HL-60 (cell line): ENCODE results near the gene ALOX12B.

Source experiments
- DNase-seq, 2 experiments: peaks; one replicate each; pipeline ENCODE4 v3.0.0-alpha.2; 2010 to 2020; ENCODE audit warnings: low read depth in 1 of 2, low spot score in 1 of 2
- H3K27ac ChIP-seq: fragments of 250-450 bp; sonication (Bioruptor Pico); replicated peaks from 2 replicates; pipeline ENCODE4 v1.5.1; 2020; ENCODE audit warnings: mild to moderate bottlenecking, moderate library complexity
- H3K27me3 ChIP-seq: fragments of 250-450 bp; sonication (Bioruptor Pico); 2 replicates; pipeline ENCODE4 v1.5.1; 2021; ENCODE audit warnings: mild to moderate bottlenecking, moderate library complexity; ENCODE audit not compliant: insufficient read depth, poor library complexity, severe bottlenecking
- H3K4me3 ChIP-seq: replicated peaks from 2 replicates; pipeline ENCODE4 v1.5.1; 2011; ENCODE audit warnings: mild to moderate bottlenecking, control low read depth, low read length; ENCODE audit not compliant: insufficient read depth
- CTCF ChIP-seq: IDR thresholded peaks from one replicate; pipeline ENCODE4 v1.5.1; 2011; ENCODE audit warnings: low read length, control low read depth, inconsistent platforms; ENCODE audit not compliant: insufficient read depth
- GABPA ChIP-seq: IDR thresholded peaks from 2 replicates; pipeline ENCODE4 v1.6.1; 2012; ENCODE audit warnings: low read depth
- POLR2AphosphoS5 ChIP-seq: IDR thresholded peaks from 2 replicates; pipeline ENCODE4 v1.6.1; 2012; ENCODE audit warnings: low read depth
- REST ChIP-seq: IDR thresholded peaks from 2 replicates; pipeline ENCODE4 v1.6.1; 2012; ENCODE audit warnings: low read depth; ENCODE audit not compliant: insufficient replicate concordance
- SPI1 ChIP-seq: IDR thresholded peaks from 2 replicates; pipeline ENCODE4 v1.6.1; 2012; ENCODE audit warnings: low read depth, mild to moderate bottlenecking, borderline replicate concordance

ALOX12B gene

GRCh38 chr17:8095361-8095760, 7.8 kb upstream of the ALOX12B start:
- Histone ChIP-seq H3K4me3 (no peak overlapping the region), H3K27me3 (no peaks in the 10 kb centered on the region), H3K27ac (no peak overlapping the region)
- no peak for DNase-seq
- no peak for TF ChIP-seq POLR2AphosphoS5

GRCh38 chr17:8091033-8091687, 3.6 kb upstream of the ALOX12B start:
- no peak for DNase-seq

GRCh38 chr17:8089728-8090127, 2.2 kb upstream of the ALOX12B start:
- TF ChIP-seq CTCF = no peak
- TF ChIP-seq POLR2AphosphoS5 = no peak
- no peak for TF ChIP-seq SPI1
- TF ChIP-seq GABPA = no peak
- no peak for TF ChIP-seq REST
- no peak overlapping the region for H3K4me3 ChIP-seq
- no peak overlapping the region for H3K27ac ChIP-seq
- DNase-seq = no peak
- H3K27me3 ChIP-seq = no peaks in the 10 kb centered on the region

More at GRCh38 chr17:8091033-8091687, 3.6 kb upstream of the ALOX12B start:
- H3K27ac ChIP-seq = no peak overlapping the region
- TF ChIP-seq POLR2AphosphoS5 (no peak), GABPA (no peak), CTCF (no peak), REST (no peak), SPI1 (no peak)
- H3K4me3 ChIP-seq = no peak overlapping the region
- no peaks in the 10 kb centered on the region for H3K27me3 ChIP-seq

- Histone ChIP-seq H3K27me3 (no peaks in the 10 kb centered on the region), H3K27ac (no peak overlapping the region), H3K4me3 (no peak overlapping the region)
- TF ChIP-seq GABPA (no peak), REST (no peak), CTCF (no peak), SPI1 (no peak), POLR2AphosphoS5 (no peak)
- DNase-seq = no peak
These were observed 375 bp upstream of the ALOX12B start for GRCh38 chr17:8087952-8088230.
